Prostate gland (tissue), 2 donors: Measurements from ENCODE around the gene ACTA2.

Experiments
- POLR2A ChIP-seq: fragments of 450-650 bp; IDR thresholded peaks from one replicate; pipeline ENCODE4 v1.6.1; 2016; ENCODE audit warnings: antibody characterized with exemption, mild to moderate bottlenecking
- POLR2AphosphoS5 ChIP-seq: sonication (generic); formaldehyde crosslinking; IDR thresholded peaks from one replicate; pipeline ENCODE4 v1.6.1; 2017; ENCODE audit warnings: antibody characterized with exemption
- TF ChIP-seq, protein P1 (sequence below), 4 experiments: fragments of 200-600 bp in 2 of 4; fragments of 450-650 bp in 2 of 4; sonication (generic) in 2 of 4; IDR thresholded peaks; 1 replicate in 3 of 4; 2 replicates in 1 of 4; pipeline ENCODE4 v1.5.1; 2016 to 2019; ENCODE audit warnings: antibody characterized with exemption in 4 of 4, mild to moderate bottlenecking in 2 of 4, moderate library complexity in 2 of 4

DNA sequence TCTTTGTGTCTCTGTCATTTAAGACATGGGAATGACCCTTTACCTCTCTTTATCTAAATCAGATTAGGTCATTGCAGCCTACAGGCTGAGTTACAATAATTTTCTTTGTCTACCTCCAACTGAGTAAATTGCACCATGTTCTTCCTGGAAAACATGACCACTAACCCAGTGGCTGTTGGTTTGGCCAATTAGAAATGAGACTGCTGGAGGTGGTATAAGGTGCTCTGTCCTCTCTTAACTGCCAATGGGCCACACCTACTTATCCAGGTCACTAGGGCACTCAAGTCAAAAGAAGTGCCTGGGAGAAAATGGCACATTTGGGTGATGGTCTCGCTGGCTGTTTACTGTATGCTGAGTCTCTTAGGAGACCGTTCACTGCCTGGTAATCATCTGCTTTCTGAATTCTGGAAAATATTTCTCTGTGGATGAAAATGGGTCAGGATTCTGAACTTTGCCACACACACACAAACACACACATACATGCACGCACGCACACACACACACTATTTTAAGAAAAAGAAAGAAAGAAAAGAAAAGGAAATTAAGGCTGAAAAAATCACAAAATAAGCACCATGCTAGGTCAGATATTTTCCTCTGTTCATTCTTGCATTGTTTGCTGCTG is 56.1 kb downstream of the ACTA2 start:
- TF ChIP-seq POLR2A (no peak), POLR2AphosphoS5 (no peak)
- TF ChIP-seq, protein P1, sequence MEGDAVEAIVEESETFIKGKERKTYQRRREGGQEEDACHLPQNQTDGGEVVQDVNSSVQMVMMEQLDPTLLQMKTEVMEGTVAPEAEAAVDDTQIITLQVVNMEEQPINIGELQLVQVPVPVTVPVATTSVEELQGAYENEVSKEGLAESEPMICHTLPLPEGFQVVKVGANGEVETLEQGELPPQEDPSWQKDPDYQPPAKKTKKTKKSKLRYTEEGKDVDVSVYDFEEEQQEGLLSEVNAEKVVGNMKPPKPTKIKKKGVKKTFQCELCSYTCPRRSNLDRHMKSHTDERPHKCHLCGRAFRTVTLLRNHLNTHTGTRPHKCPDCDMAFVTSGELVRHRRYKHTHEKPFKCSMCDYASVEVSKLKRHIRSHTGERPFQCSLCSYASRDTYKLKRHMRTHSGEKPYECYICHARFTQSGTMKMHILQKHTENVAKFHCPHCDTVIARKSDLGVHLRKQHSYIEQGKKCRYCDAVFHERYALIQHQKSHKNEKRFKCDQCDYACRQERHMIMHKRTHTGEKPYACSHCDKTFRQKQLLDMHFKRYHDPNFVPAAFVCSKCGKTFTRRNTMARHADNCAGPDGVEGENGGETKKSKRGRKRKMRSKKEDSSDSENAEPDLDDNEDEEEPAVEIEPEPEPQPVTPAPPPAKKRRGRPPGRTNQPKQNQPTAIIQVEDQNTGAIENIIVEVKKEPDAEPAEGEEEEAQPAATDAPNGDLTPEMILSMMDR (IDR thresholded peaks at IDR 0.05), result no peak
